ENCODE data around the gene CFAP299. TPM values are rescaled to one million over a fixed set of nuclear protein-coding genes. Genes with fewer than 3 reads are reported as not detected.

The CFAP299 gene
- total RNA-seq, 4 donors from 2014 or later: 0.84 to 2.5 (median 2.2) TPM; not detected in 1

GRCh38 chr4:80927420-80927819, 591.9 kb downstream of the CFAP299 start:
- H3K27ac ChIP-seq (replicated peaks in 1 of 4): no peak overlapping the region
- no peaks in the 10 kb centered on the region for H3K4me1 ChIP-seq
- no peak for DNase-seq (ENCODE audit: extremely low spot score)
- no peak overlapping the region for H3K4me3 ChIP-seq
- H3K9me3 ChIP-seq: no peaks in the 10 kb centered on the region
- WGBS: 74% methylated on average over 3 of the region's 3 CpGs
- no peaks in the 10 kb centered on the region for H3K27me3 ChIP-seq
- no peaks in the 10 kb centered on the region for H3K36me3 ChIP-seq
- intact Hi-C loops (cut with DNase I): no loop called here
- TF ChIP-seq, protein P1, sequence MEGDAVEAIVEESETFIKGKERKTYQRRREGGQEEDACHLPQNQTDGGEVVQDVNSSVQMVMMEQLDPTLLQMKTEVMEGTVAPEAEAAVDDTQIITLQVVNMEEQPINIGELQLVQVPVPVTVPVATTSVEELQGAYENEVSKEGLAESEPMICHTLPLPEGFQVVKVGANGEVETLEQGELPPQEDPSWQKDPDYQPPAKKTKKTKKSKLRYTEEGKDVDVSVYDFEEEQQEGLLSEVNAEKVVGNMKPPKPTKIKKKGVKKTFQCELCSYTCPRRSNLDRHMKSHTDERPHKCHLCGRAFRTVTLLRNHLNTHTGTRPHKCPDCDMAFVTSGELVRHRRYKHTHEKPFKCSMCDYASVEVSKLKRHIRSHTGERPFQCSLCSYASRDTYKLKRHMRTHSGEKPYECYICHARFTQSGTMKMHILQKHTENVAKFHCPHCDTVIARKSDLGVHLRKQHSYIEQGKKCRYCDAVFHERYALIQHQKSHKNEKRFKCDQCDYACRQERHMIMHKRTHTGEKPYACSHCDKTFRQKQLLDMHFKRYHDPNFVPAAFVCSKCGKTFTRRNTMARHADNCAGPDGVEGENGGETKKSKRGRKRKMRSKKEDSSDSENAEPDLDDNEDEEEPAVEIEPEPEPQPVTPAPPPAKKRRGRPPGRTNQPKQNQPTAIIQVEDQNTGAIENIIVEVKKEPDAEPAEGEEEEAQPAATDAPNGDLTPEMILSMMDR (IDR thresholded peaks at IDR 0.05): no peak
- TF ChIP-seq EP300 (IDR thresholded peaks at IDR 0.05): no peak
- no peak for TF ChIP-seq POLR2A (IDR thresholded peaks at IDR 0.05; ENCODE audit: low read depth)
- TF ChIP-seq POLR2AphosphoS5 (IDR thresholded peaks at IDR 0.05): no peak

DNA sequence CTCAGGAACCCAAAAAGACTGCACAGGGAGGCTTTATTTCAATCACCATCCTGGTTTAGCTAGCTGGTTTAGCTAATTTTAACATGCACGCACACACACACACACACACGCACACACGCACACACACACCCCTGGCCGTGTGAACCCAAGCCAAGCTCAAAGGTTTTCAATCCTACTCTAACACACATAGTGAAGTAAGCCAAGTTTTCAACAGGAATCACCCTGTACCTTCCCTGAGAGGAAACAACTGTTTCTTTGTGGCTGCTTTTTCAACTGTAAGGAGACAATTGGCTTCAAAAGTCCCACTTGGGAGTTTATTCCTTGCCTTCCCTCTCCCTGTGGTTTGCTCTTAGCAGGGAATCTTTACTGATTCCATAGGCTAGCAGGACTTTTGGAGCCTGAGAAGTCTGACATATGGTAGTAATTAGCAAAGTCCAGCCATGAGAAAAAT, 596.1 kb downstream of the CFAP299 start:
- Histone ChIP-seq H3K36me3 (no peaks in the 10 kb centered on the region), H3K4me1 (no peaks in the 10 kb centered on the region), H3K27ac (replicated peaks in 1 of 4) (no peak overlapping the region), H3K4me3 (no peak overlapping the region), H3K9me3 (no peaks in the 10 kb centered on the region), H3K27me3 (no peaks in the 10 kb centered on the region)
- intact Hi-C loops (cut with DNase I): no loop called here
- no peak for DNase-seq (ENCODE audit: extremely low spot score)
- TF ChIP-seq EP300 (IDR thresholded peaks at IDR 0.05) (no peak), POLR2AphosphoS5 (IDR thresholded peaks at IDR 0.05) (no peak), POLR2A (IDR thresholded peaks at IDR 0.05; ENCODE audit: low read depth) (no peak)
- TF ChIP-seq, protein P1 (IDR thresholded peaks at IDR 0.05): no peak
- WGBS: 57% methylated on average over 4 of the region's 4 CpGs

GRCh38 chr4:80948141-80948540, 612.6 kb downstream of the CFAP299 start:
- H3K36me3 ChIP-seq: no peaks in the 10 kb centered on the region
- no peak overlapping the region for H3K4me3 ChIP-seq
- TF ChIP-seq POLR2AphosphoS5 (IDR thresholded peaks at IDR 0.05) (no peak), POLR2A (IDR thresholded peaks at IDR 0.05; ENCODE audit: low read depth) (no peak)
- no peak overlapping the region for H3K27ac ChIP-seq (replicated peaks in 1 of 4)
- no peaks in the 10 kb centered on the region for H3K4me1 ChIP-seq
- H3K27me3 ChIP-seq: no peaks in the 10 kb centered on the region
- DNase-seq (ENCODE audit: extremely low spot score): no peak
- intact Hi-C loops (cut with DNase I): no loop called here
- no peaks in the 10 kb centered on the region for H3K9me3 ChIP-seq
- WGBS: 71% methylated on average over 1 of the region's 1 CpG

DNA sequence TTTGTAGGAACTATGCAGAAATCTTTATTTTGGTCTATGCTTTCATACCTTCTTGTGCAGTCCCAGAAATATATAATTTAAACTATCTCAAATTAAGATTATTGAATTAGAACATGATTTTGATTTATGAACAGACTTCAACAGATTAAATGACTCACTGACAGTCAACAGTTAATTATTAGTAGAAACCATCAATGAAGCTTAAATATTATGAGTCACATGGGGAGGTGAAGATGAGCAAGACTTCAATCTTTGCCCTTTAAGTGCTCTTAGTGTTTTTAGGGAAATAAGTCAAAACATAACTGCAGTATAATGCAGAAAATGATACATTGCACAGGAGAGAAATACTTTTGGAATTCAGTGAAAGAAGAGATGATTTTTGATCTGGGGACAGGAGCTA, 613.5 kb downstream of the CFAP299 start:
- intact Hi-C loops (cut with DNase I): no loop called here
- Histone ChIP-seq H3K36me3 (no peaks in the 10 kb centered on the region), H3K27me3 (no peaks in the 10 kb centered on the region), H3K9me3 (no peaks in the 10 kb centered on the region), H3K4me3 (no peak overlapping the region), H3K27ac (replicated peaks in 1 of 4) (no peak overlapping the region), H3K4me1 (no peaks in the 10 kb centered on the region)
- DNase-seq (ENCODE audit: extremely low spot score): no peak
- TF ChIP-seq POLR2A (IDR thresholded peaks at IDR 0.05; ENCODE audit: low read depth) (no peak), POLR2AphosphoS5 (IDR thresholded peaks at IDR 0.05) (no peak), EP300 (IDR thresholded peaks at IDR 0.05) (no peak)
- TF ChIP-seq, protein P1 (IDR thresholded peaks at IDR 0.05): no peak

DNA sequence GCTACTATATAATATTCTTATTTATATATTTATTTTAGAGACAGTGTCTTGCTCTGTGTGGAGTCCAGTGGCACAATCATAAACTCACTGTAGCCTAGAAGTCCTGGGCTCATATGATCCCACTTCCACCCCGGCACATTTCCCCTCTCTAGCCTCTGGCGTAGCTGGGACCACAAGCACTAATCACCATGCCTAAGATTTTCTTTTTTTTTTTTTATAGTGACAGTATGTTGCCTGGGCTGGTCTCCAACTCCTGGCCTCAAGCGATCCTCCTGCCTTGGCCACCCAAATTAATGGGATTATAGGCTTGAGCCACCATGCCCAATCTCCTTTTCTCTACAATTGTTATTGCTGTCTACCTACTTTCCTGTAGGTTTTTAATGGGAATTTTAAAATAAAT, 620.9 kb downstream of the CFAP299 start:
- Histone ChIP-seq H3K4me3 (no peak overlapping the region), H3K27ac (replicated peaks in 1 of 4) (no peak overlapping the region), H3K9me3 (no peaks in the 10 kb centered on the region), H3K36me3 (no peaks in the 10 kb centered on the region), H3K4me1 (no peaks in the 10 kb centered on the region), H3K27me3 (no peaks in the 10 kb centered on the region)
- intact Hi-C loops (cut with DNase I): no loop called here
- no peak for DNase-seq (ENCODE audit: extremely low spot score)
- 96% methylated on average over 3 of the region's 3 CpGs for WGBS
- TF ChIP-seq, protein P1 (IDR thresholded peaks at IDR 0.05): no peak

Data from esophagus muscularis mucosa (tissue), 4 donors.